HepG2 (cell line): ENCODE results near the gene AHCY. TPM values are rescaled to one million over a fixed set of nuclear protein-coding genes. Genes with fewer than 3 reads are reported as not detected.

Experiments used
- ATAC-seq: fragments of 200-7000 bp; cut with Tn5 transposase; 3 replicates; pipeline ENCODE4 v1.9.1; 2020; ENCODE audit warnings: mild to moderate bottlenecking, moderate library complexity
- BruUV-seq: library from RNA; stranded (reverse); fragments of 400-500 nt; replicated peaks from 2 replicates; lab custom pipeline; 2021; lab: Mats Ljungman, UMichigan
- CTCF ChIA-PET: fragments of 300-600 bp; formaldehyde crosslinking; extraction: SDS; loops from one replicate; lab custom pipeline; 2021; ENCODE audit warnings: low total read pairs, inconsistent platforms, low intra/inter-chr PET ratio; lab: Yijun Ruan, JAX
- POLR2A ChIA-PET: fragments of 350-600 bp; sonication (Branson Sonifier 250); formaldehyde crosslinking; loops from one replicate; lab custom pipeline; 2020; ENCODE audit warnings: antibody characterized with exemption, inconsistent platforms; lab: Yijun Ruan, JAX
- DNase-seq: peaks from one replicate; pipeline ENCODE4 v3.0.0-alpha.2; 2015; ENCODE audit warnings: low spot score
- FAIRE-seq: peaks from 3 replicates; lab custom pipeline; 2011; peaks lifted over from hg19 to GRCh38; lab: Jason Lieb, UNC
- H2AFZ ChIP-seq: one replicate; pipeline ENCODE4 v1.6.1; 2011; ENCODE audit warnings: low read length, inconsistent platforms
- H3K27ac ChIP-seq: fragments of 300-600 bp; 3 replicates; pipeline ENCODE4 v1.8.0; 2011; ENCODE audit warnings: mixed run types, mild to moderate bottlenecking, mixed read lengths, low read length, inconsistent platforms; ENCODE audit not compliant: insufficient read depth; ENCODE audit errors: extremely low read length
- H3K27me3 ChIP-seq, 2 experiments: fragments of 200-600 bp in 1 of 2; 2 replicates in 1 of 2; 3 replicates in 1 of 2; pipeline versions ENCODE4 v1.6.0 to v1.8.0; 2011; ENCODE audit warnings: low read length in 2 of 2, mild to moderate bottlenecking in 2 of 2, moderate library complexity in 2 of 2, inconsistent platforms in 1 of 2; ENCODE audit not compliant: insufficient read depth in 2 of 2, control insufficient read depth in 1 of 2
- H3K36me3 ChIP-seq, 2 experiments: fragments of 200-600 bp in 1 of 2; replicated peaks in 1 of 2; 2 replicates in 1 of 2; 3 replicates in 1 of 2; pipeline versions ENCODE4 v1.5.1 to v1.8.0; 2011; ENCODE audit warnings: low read length in 2 of 2, inconsistent platforms in 1 of 2; ENCODE audit not compliant: insufficient read depth in 2 of 2, control insufficient read depth in 1 of 2
- H3K4me1 ChIP-seq: 2 replicates; pipeline ENCODE4 v1.5.1; 2012; ENCODE audit warnings: low read length, inconsistent platforms; ENCODE audit not compliant: insufficient read depth
- H3K4me2 ChIP-seq: 2 replicates; pipeline ENCODE4 v1.6.0; 2011; ENCODE audit warnings: low read depth, low read length, inconsistent platforms
- H3K4me3 ChIP-seq, 3 experiments: fragments of 200-600 bp in 1 of 3; sonication (generic), shearing (Covaris generic) in 1 of 3; replicated peaks in 1 of 3; 2 replicates each; pipeline ENCODE4 v1.5.1; 2011 to 2016; ENCODE audit warnings: low read length in 3 of 3, inconsistent platforms in 2 of 3, low read depth in 2 of 3, mild to moderate bottlenecking in 2 of 3, control low read depth in 1 of 3, mixed read lengths in 1 of 3; ENCODE audit not compliant: insufficient read depth in 1 of 3
- H3K79me2 ChIP-seq: one replicate; pipeline ENCODE4 v1.6.1; 2011; ENCODE audit warnings: low read length, inconsistent platforms; ENCODE audit not compliant: insufficient read depth
- H3K9ac ChIP-seq: 2 replicates; pipeline ENCODE4 v1.6.0; 2011; ENCODE audit warnings: mild to moderate bottlenecking, low read depth, low read length, inconsistent platforms; ENCODE audit not compliant: insufficient read depth
- H3K9me3 ChIP-seq: 2 replicates; pipeline ENCODE4 v1.5.1; 2012; ENCODE audit warnings: mild to moderate bottlenecking, low read length
- H4K20me1 ChIP-seq: 2 replicates; pipeline ENCODE4 v1.6.0; 2011; ENCODE audit warnings: inconsistent platforms, mild to moderate bottlenecking, low read length, moderate library complexity; ENCODE audit not compliant: insufficient read depth
- ZNF224 ChIP-seq: sonication (generic); formaldehyde crosslinking; IDR thresholded peaks from 2 replicates; pipeline ENCODE4 v1.5.0; 2020; ENCODE audit warnings: mild to moderate bottlenecking, missing genetic modification reagents
- ZNF687 ChIP-seq: sonication (generic); formaldehyde crosslinking; IDR thresholded peaks from 2 replicates; pipeline ENCODE4 v1.5.1; 2020; ENCODE audit warnings: mild to moderate bottlenecking, missing genetic modification reagents, moderate library complexity
- WGBS: methylation state at CpG from one replicate; pipeline ENCODE4 v1.1.6; 2017; ENCODE audit warnings: low lambda C conversion rate; 5-methylcytosine and 5-hydroxymethylcytosine counted together
- in situ Hi-C: cut with HindIII; loops from 2 replicates; pipeline ENCODE4 v1.10.0; 2017; ENCODE audit warnings: low pct_unique_long_range_greater_than_20kb; ENCODE audit not compliant: extremely low pct_ligation_motif_present
- intact Hi-C: fragments of 100-400 bp; cut with micrococcal nuclease; formaldehyde crosslinking; loops from one replicate; pipeline ENCODE4 v1.10.0; 2022; ENCODE audit not compliant: unreplicated experiment
- polyA plus RNA-seq, 8 experiments: library from polyadenylated mRNA; depleted of rRNA in 3 of 8; stranded (reverse) in 7 of 8; unstranded in 1 of 8; fragments of >200 nt; fragmentation: Illumina TruSeq in 4 of 8; extraction: Trizol in 4 of 8; gene quantifications; 2 replicates each; pipeline versions ENCODE4 v1.2.1 to v1.2.3, GENCODE V29; 2011 to 2016; ENCODE audit warnings: low read depth in 4 of 8, missing spikeins in 1 of 8, mixed read lengths in 1 of 8; ENCODE audit not compliant: insufficient read depth in 1 of 8
- total RNA-seq, 5 experiments: library from RNA; depleted of rRNA; stranded (reverse); fragments of >200 nt; fragmentation: Illumina TruSeq; extraction: Trizol; gene quantifications; 2 replicates each; pipeline ENCODE4 v1.2.3, GENCODE V29; 2016; ENCODE audit warnings: low read depth in 1 of 5

The AHCY gene
- total and polyA plus RNA-seq, 2 of the 13 experiments (the other 11 are each of a cell fraction or from before 2014, with no cell fraction given): 407 to 419 TPM

DNA sequence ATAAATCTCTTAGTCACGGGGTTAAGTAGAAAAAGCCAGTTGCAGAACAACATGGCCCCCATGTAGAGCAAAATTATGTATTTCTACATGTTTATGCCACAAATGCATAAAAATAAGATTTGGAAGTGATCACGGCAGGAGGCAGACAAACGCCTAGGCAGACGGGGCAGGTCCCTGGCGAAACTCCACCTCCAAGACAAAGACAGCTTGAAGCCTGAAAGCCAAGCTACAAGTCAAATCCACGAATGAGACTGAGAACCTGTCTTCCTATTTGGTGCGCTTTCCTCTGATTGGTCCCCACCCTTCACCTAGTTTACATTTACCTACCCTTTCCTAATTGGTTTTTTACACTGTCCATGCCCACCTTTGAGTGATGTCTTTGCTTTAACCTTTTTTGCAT is 28.7 kb upstream of the AHCY start:
- Histone ChIP-seq H3K27ac (peak overlapping the region; percentile 63), H3K9ac (no peak overlapping the region), H3K4me1 (peaks cover 65% of the 10 kb centered on the region), H3K36me3 (no peaks in the 10 kb centered on the region), H3K4me3 (no peak overlapping the region), H3K79me2 (no peaks in the 10 kb centered on the region), H3K9me3 (no peaks in the 10 kb centered on the region), H4K20me1 (no peaks in the 10 kb centered on the region), H2AFZ (no peak overlapping the region), H3K4me2 (no peak overlapping the region), H3K27me3 (no peaks in the 10 kb centered on the region)
- 91% methylated on average over 7 of the region's 7 CpGs for WGBS
- DNase-seq (no peak), ATAC-seq (no peak), FAIRE-seq (no peak)
- in situ Hi-C loops: no loop called here
- POLR2A ChIA-PET: interaction anchor here (0.8 to 7.5 kb wide), 4 partner anchors 9 to 185 kb away, joined by 3 to 89 read pairs (median 4); partner anchors contain the start of genes DYNLRB1 and ITCH
- intact Hi-C loops: loop anchor here (5.0 kb wide), 1 partner anchor 75 kb away; no protein-coding TSS in a partner anchor
- BruUV-seq: no TSS peak
- CTCF ChIA-PET: no interaction called here
- TF ChIP-seq ZNF224 (0 out of 2 replicates have a peak, but pooled peaks have one; percentile 17), ZNF687 (no peak)
